Measurements from ENCODE around the gene MRTFB.

Gene MRTFB

GRCh38 chr16:14131774-14132695 lies 60.9 kb downstream of the MRTFB start:
- no peak for ATAC-seq
- Mint-ChIP-seq H3K4me1 (peaks cover 6% of the 10 kb centered on the region), H3K27ac (no peak overlapping the region), H3K4me3 (no peak overlapping the region), H3K9me3 (no peaks in the 10 kb centered on the region), H3K27me3 (no peaks in the 10 kb centered on the region), H3K36me3 (peaks cover 35% of the 10 kb centered on the region)

GRCh38 chr16:14132696-14133048 lies 61.6 kb downstream of the MRTFB start:
- H3K4me3 Mint-ChIP-seq: no peak overlapping the region
- H3K27ac Mint-ChIP-seq: no peak overlapping the region
- peaks cover 6% of the 10 kb centered on the region for H3K4me1 Mint-ChIP-seq
- H3K27me3 Mint-ChIP-seq: no peaks in the 10 kb centered on the region
- peak; percentile 56 for ATAC-seq
- H3K36me3 Mint-ChIP-seq: peaks cover 35% of the 10 kb centered on the region
- H3K9me3 Mint-ChIP-seq: no peaks in the 10 kb centered on the region

GRCh38 chr16:14133907-14134306 lies 62.8 kb downstream of the MRTFB start:
- Mint-ChIP-seq H3K27me3 (no peaks in the 10 kb centered on the region), H3K36me3 (peaks cover 35% of the 10 kb centered on the region)

GRCh38 chr16:14135704-14136103 lies 64.6 kb downstream of the MRTFB start:
- Mint-ChIP-seq H3K27ac (no peak overlapping the region), H3K36me3 (peaks cover 26% of the 10 kb centered on the region), H3K4me1 (peaks cover 6% of the 10 kb centered on the region), H3K27me3 (no peaks in the 10 kb centered on the region), H3K4me3 (no peak overlapping the region), H3K9me3 (no peaks in the 10 kb centered on the region)
- ATAC-seq: no peak

More at GRCh38 chr16:14133907-14134306, 62.8 kb downstream of the MRTFB start:
- Mint-ChIP-seq H3K4me1 (peaks cover 6% of the 10 kb centered on the region), H3K4me3 (no peak overlapping the region), H3K9me3 (no peaks in the 10 kb centered on the region), H3K27ac (no peak overlapping the region)
- no peak for ATAC-seq

GRCh38 chr16:14139872-14140271 lies 68.8 kb downstream of the MRTFB start:
- Mint-ChIP-seq H3K27ac (no peak overlapping the region), H3K4me3 (no peak overlapping the region), H3K36me3 (peaks cover 32% of the 10 kb centered on the region), H3K27me3 (no peaks in the 10 kb centered on the region), H3K4me1 (no peaks in the 10 kb centered on the region), H3K9me3 (no peaks in the 10 kb centered on the region)
- no peak for ATAC-seq

- H3K27me3 Mint-ChIP-seq: no peaks in the 10 kb centered on the region
- no peaks in the 10 kb centered on the region for H3K9me3 Mint-ChIP-seq
- H3K36me3 Mint-ChIP-seq: peaks cover 29% of the 10 kb centered on the region
- no peak for ATAC-seq
- H3K4me3 Mint-ChIP-seq: no peak overlapping the region
- no peak overlapping the region for H3K27ac Mint-ChIP-seq
- no peaks in the 10 kb centered on the region for H3K4me1 Mint-ChIP-seq
These were observed 69.8 kb downstream of the MRTFB start for GRCh38 chr16:14140923-14141322.

GRCh38 chr16:14146445-14146844 lies 75.3 kb downstream of the MRTFB start:
- Mint-ChIP-seq H3K4me3 (no peak overlapping the region), H3K4me1 (no peaks in the 10 kb centered on the region), H3K36me3 (peaks cover 18% of the 10 kb centered on the region), H3K27ac (no peak overlapping the region), H3K27me3 (no peaks in the 10 kb centered on the region), H3K9me3 (no peaks in the 10 kb centered on the region)
- ATAC-seq: no peak

GRCh38 chr16:14148016-14148415 lies 76.9 kb downstream of the MRTFB start:
- no peak overlapping the region for H3K27ac Mint-ChIP-seq
- no peak for ATAC-seq
- no peaks in the 10 kb centered on the region for H3K27me3 Mint-ChIP-seq
- H3K36me3 Mint-ChIP-seq: peaks cover 8% of the 10 kb centered on the region
- H3K4me3 Mint-ChIP-seq: no peak overlapping the region
- H3K4me1 Mint-ChIP-seq: no peaks in the 10 kb centered on the region
- H3K9me3 Mint-ChIP-seq: no peaks in the 10 kb centered on the region

- H3K27me3 Mint-ChIP-seq: no peaks in the 10 kb centered on the region
- no peak for ATAC-seq
- no peaks in the 10 kb centered on the region for H3K4me1 Mint-ChIP-seq
- H3K4me3 Mint-ChIP-seq: no peak overlapping the region
- peaks cover 6% of the 10 kb centered on the region for H3K36me3 Mint-ChIP-seq
- H3K27ac Mint-ChIP-seq: no peak overlapping the region
- H3K9me3 Mint-ChIP-seq: no peaks in the 10 kb centered on the region
These were observed 77.5 kb downstream of the MRTFB start for GRCh38 chr16:14148569-14148968.

GRCh38 chr16:14150796-14151195 lies 79.7 kb downstream of the MRTFB start:
- H3K27me3 Mint-ChIP-seq: no peaks in the 10 kb centered on the region
- H3K4me1 Mint-ChIP-seq: no peaks in the 10 kb centered on the region
- ATAC-seq: no peak
- peaks cover under 1% of the 10 kb centered on the region for H3K36me3 Mint-ChIP-seq
- no peak overlapping the region for H3K27ac Mint-ChIP-seq
- no peak overlapping the region for H3K4me3 Mint-ChIP-seq
- H3K9me3 Mint-ChIP-seq: no peaks in the 10 kb centered on the region

GRCh38 chr16:14151256-14152030 lies 80.3 kb downstream of the MRTFB start:
- no peak for ATAC-seq
- Mint-ChIP-seq H3K36me3 (no peaks in the 10 kb centered on the region), H3K4me3 (no peak overlapping the region)

GRCh38 chr16:14155572-14156190 lies 84.6 kb downstream of the MRTFB start:
- ATAC-seq: no peak
- no peaks in the 10 kb centered on the region for H3K27me3 Mint-ChIP-seq
- no peaks in the 10 kb centered on the region for H3K4me1 Mint-ChIP-seq
- H3K27ac Mint-ChIP-seq: no peak overlapping the region
- H3K4me3 Mint-ChIP-seq: no peak overlapping the region
- H3K9me3 Mint-ChIP-seq: no peaks in the 10 kb centered on the region
- no peaks in the 10 kb centered on the region for H3K36me3 Mint-ChIP-seq

More at GRCh38 chr16:14151256-14152030, 80.3 kb downstream of the MRTFB start:
- H3K4me1 Mint-ChIP-seq: no peaks in the 10 kb centered on the region
- H3K27me3 Mint-ChIP-seq: no peaks in the 10 kb centered on the region
- H3K27ac Mint-ChIP-seq: no peak overlapping the region
- H3K9me3 Mint-ChIP-seq: no peaks in the 10 kb centered on the region

- peaks cover 15% of the 10 kb centered on the region for H3K4me1 Mint-ChIP-seq
- H3K27ac Mint-ChIP-seq: no peak overlapping the region
- no peak for ATAC-seq
- no peaks in the 10 kb centered on the region for H3K9me3 Mint-ChIP-seq
- H3K27me3 Mint-ChIP-seq: no peaks in the 10 kb centered on the region
- H3K36me3 Mint-ChIP-seq: no peaks in the 10 kb centered on the region
- H3K4me3 Mint-ChIP-seq: no peak overlapping the region
These were observed 94.0 kb downstream of the MRTFB start for GRCh38 chr16:14164916-14165662.

GRCh38 chr16:14168146-14168545 lies 97.0 kb downstream of the MRTFB start:
- H3K27me3 Mint-ChIP-seq: no peaks in the 10 kb centered on the region
- no peak for ATAC-seq
- no peak overlapping the region for H3K4me3 Mint-ChIP-seq
- H3K4me1 Mint-ChIP-seq: peaks cover 15% of the 10 kb centered on the region
- H3K36me3 Mint-ChIP-seq: peaks cover 21% of the 10 kb centered on the region
- H3K9me3 Mint-ChIP-seq: no peaks in the 10 kb centered on the region
- no peak overlapping the region for H3K27ac Mint-ChIP-seq
